Measurements from ENCODE around the gene REV3L. TPM values are rescaled to one million over a fixed set of nuclear protein-coding genes. Genes with fewer than 3 reads are reported as not detected.

Gene REV3L
- total and polyA plus RNA-seq, 9 of the 15 experiments (the other 6 are each of a cell fraction or from before 2014, with no cell fraction given) = 5.5 to 24.4 (median 14.4) TPM

- TF ChIP-seq HOXB6 (CRISPR knock-in tag; IDR thresholded peaks at IDR 0.05; ENCODE audit: borderline replicate concordance) = no peak
- TF ChIP-seq ZNF584 (CRISPR knock-in tag; IDR thresholded peaks at IDR 0.05; ENCODE audit: low read depth) = no peak
- no peak for TF ChIP-seq ZNF24 (IDR thresholded peaks at IDR 0.05)
- TF ChIP-seq HNRNPL (IDR thresholded peaks at IDR 0.05; ENCODE audit: low read depth, low read length) = no peak
- no peak for TF ChIP-seq NFE2L1 (tag; IDR thresholded peaks at IDR 0.05; ENCODE audit: borderline replicate concordance, low read depth)
- TF ChIP-seq UBTF (IDR thresholded peaks at IDR 0.05; ENCODE audit: borderline replicate concordance in 1 of 2, low read depth in 2 of 2, low read length in 2 of 2) = no peak
- no peak for TF ChIP-seq ZNF57 (CRISPR knock-in tag; IDR thresholded peaks at IDR 0.05)
- no peak for TF ChIP-seq CHAMP1 (IDR thresholded peaks at IDR 0.05)
- no peak for TF ChIP-seq FIP1L1 (IDR thresholded peaks at IDR 0.05; ENCODE audit: low read depth, low read length, poor library complexity, severe bottlenecking)
- TF ChIP-seq ZNF174 (CRISPR knock-in tag; IDR thresholded peaks at IDR 0.05) = no peak
- no peak for TF ChIP-seq TAF7 (tag; IDR thresholded peaks at IDR 0.05)
- no peak for TF ChIP-seq FOXK2 (conservative IDR thresholded peaks at IDR 0.05 in 1 of 2, IDR thresholded peaks at IDR 0.05 in 1 of 2; ENCODE audit: low read depth in 2 of 2)
- no peak for TF ChIP-seq ZBTB8A (IDR thresholded peaks at IDR 0.05; ENCODE audit: partially characterized antibody)
- TF ChIP-seq PHF21A (IDR thresholded peaks at IDR 0.05; ENCODE audit: borderline replicate concordance, low read depth) = no peak
Measured at GRCh38 chr6:111306104-111306888, 176.7 kb downstream of the REV3L start (continued).
